ENCODE data around the gene RNF220.

- TF ChIP-seq RAD21 (IDR thresholded peaks at IDR 0.05; ENCODE audit: low read length) (no peak), YY1 (IDR thresholded peaks at IDR 0.05; ENCODE audit: low read depth) (no peak), CTCF (IDR thresholded peaks at IDR 0.05) (no peak), EZH2phosphoT487 (IDR thresholded peaks at IDR 0.05; ENCODE audit: borderline replicate concordance, low read depth) (no peak), RCOR1 (IDR thresholded peaks at IDR 0.05; ENCODE audit: low read length) (no peak), ZBTB33 (IDR thresholded peaks at IDR 0.05; ENCODE audit: borderline replicate concordance, low read depth) (no peak), RFX5 (IDR thresholded peaks at IDR 0.05; ENCODE audit: low read length) (no peak)
Observed at GRCh38 chr1:44649788-44650158, 244.7 kb downstream of the RNF220 start.

Measured in SK-N-SH (cell line).